Stimulated activated naive B cell treated with anti-CD40 and anti-IgM and Interleukin-4, amounts not matched to agents 10 μg/mL and 1 μg/mL and 100 μg/mL, for 72 hours (primary cell): ENCODE data around the gene PRKD2.

Experiments
- ATAC-seq, 2 donors: fragments of 150-1000 bp; cut with Tn5 transposase; replicated peaks; 2 replicates each; pipeline ENCODE4 v1.10.0; 2021; ENCODE audit warnings: moderate library complexity in 1 of 2
- DNase-seq: peaks from one replicate; pipeline ENCODE4 v3.0.0; 2021
- H3K27ac Mint-ChIP-seq: one replicate; pipeline ENCODE4 v1.8.0; 2022; ENCODE audit warnings: mild to moderate bottlenecking, mixed read lengths
- H3K27me3 Mint-ChIP-seq, 2 donors: one replicate each; pipeline ENCODE4 v1.8.0; 2022; ENCODE audit warnings: mixed read lengths in 2 of 2
- H3K36me3 Mint-ChIP-seq, 2 donors: one replicate each; pipeline ENCODE4 v1.8.0; 2022; ENCODE audit warnings: mixed read lengths in 2 of 2, mild to moderate bottlenecking in 1 of 2
- H3K4me1 Mint-ChIP-seq, 2 donors: one replicate each; pipeline ENCODE4 v1.8.0; 2022; ENCODE audit warnings: mixed read lengths in 2 of 2, mild to moderate bottlenecking in 1 of 2
- H3K4me3 Mint-ChIP-seq, 2 donors: one replicate each; pipeline ENCODE4 v1.8.0; 2022; ENCODE audit warnings: mild to moderate bottlenecking in 2 of 2, mixed read lengths in 2 of 2, moderate library complexity in 1 of 2
- H3K9me3 Mint-ChIP-seq, 2 donors: one replicate each; pipeline ENCODE4 v1.8.0; 2022; ENCODE audit warnings: mixed read lengths in 2 of 2, mild to moderate bottlenecking in 1 of 2

The PRKD2 gene

DNA sequence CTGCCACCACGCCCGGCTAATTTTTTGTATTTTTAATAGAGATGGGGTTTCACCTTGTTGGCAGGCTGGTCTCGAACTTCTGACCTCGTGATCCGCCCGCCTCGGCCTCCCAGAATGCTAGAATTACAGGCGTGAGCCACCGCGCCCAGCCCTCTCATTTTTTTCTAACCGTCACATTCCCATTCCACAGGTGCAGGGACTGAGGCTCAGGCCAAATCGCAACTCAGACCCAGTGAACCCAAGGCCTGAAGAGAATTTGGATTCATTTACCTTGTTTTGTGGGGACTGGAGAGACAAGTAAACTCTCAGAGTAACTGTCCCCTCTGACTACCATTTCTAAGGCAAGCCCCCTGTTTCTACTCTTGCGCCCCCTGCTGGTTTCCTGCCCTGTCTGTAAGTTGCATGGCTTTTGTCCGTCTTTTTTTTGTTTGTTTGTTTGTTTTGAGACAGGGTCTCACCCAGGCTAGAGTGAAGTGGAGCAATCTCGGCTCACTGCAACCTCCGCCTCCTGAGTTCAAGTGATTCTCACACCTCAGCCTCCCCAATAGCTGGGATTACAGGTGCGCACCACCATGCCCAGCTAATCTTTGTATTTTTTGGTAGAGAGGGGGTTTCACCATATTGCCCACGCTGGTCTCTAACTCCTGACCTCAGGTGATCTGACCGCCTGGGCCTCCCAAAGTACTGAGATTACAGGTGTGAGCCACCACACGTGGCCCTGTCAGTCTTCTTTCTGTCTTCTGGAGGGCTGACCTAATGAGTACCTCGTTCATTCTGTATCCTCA, 31.6 kb upstream of the PRKD2 start:
- DNase-seq (peak; percentile 35), ATAC-seq (peak; percentile 21 to 30)
- Mint-ChIP-seq H3K27ac (peak overlapping the region; percentile 11), H3K36me3 (peaks cover 7 to 25% of the 10 kb centered on the region in 2 donors), H3K27me3 (no peaks in the 10 kb centered on the region), H3K4me3 (peak overlapping the region in 1 of 2 donors; percentile 61), H3K9me3 (no peaks in the 10 kb centered on the region), H3K4me1 (peaks cover 40 to 59% of the 10 kb centered on the region in 2 donors)

DNA sequence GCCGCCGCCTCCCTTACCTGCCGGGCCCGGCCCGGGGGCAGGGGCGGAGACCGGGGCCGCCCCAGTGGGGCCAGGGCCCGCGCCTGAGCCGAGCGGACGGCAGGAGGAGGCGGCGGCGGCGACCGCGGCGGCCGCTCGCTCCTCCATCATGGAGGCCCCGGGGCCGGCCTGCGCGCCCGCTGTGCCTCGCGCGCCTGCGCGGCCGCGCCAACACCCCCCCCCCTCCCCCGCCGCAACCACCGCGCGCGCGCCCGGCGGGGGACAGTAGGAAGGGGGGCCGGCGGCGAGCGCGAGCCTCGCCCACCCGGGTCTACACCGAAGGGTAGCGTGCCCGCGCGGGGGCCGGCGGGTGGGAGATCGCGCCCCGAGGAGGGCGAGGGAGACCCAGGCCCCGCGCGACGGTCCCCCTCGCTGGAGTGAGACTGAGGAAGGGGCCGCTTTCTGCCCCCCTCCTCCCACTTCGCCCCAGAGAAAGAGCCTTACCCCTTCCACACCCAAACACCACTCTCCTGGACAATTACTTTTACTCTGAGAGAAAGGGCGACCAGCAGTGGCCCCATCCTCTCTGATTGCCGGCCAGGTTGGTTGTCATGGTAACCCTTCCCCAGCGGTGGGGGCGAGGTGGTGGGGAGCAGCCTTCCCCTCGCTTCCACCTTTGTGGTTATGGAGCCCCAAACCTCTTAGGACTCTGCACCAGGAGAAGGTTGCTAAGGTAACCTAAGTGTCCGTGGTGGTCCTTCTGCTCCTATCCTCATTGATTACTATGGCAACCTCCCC, 29.6 kb upstream of the PRKD2 start, which contains the start of gene STRN4:
STRN4 (minus strand) TSS at position 170 of the 777 bp plus-strand sequence; CDS start at position 150, 20 bp downstream.
- peaks cover 55 to 75% of the 10 kb centered on the region in 2 donors for H3K4me1 Mint-ChIP-seq
- peak within 1 kb of the TSS; percentile 88 to 97 for H3K4me3 Mint-ChIP-seq
- DNase-seq, result no peak

DNA sequence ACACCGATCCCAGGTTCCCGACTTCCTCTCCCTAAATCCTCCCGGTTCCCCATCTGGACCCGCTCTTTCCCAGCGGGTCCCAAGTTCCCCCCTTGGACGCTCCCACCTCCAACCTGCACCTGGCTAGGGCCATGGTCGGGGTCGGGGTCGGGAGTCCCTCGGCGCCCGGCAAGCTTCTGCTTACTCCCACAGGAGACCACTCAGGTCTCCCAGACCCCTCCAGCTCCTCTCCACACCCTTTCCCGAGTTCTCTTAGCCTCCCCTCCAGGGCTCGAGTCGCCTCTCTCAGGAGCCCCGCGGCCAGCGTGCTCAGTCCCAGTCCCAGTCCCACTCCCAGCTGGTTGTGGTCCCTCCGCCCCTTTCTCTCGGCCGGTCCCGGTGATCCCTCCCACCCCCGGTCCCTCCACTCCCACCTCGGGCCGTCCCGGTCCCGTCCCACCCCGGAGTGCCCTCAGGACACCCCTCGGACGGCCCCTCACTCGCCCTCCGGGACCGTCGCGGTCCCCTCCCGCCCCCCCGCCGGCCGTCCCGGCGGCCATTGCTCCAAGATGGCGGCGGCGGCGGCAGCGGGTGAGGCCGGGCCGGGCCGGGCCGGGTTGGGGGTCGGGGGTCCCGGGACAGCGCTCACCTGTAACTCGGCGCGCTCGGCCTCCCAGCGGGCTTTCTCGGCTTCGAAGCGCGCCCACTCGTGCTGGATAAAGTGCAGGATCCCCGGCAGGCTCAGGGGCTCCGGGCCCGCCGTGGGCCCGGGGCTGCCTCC, 28.8 kb upstream of the PRKD2 start, which contains the start of gene FKRP:
FKRP (plus strand) TSS at position 537 of the 760 bp plus-strand sequence. CDS start 9,394 bp downstream, outside the sequence.
- ATAC-seq (peak; percentile 58 to 67), DNase-seq (no peak)
- Mint-ChIP-seq H3K9me3 (no peaks in the 10 kb centered on the region), H3K4me3 (peak within 1 kb of the TSS; percentile 88 to 97), H3K36me3 (peaks cover 14 to 32% of the 10 kb centered on the region in 2 donors), H3K27ac (peak within 1 kb of the TSS; percentile 97), H3K4me1 (peaks cover 57 to 75% of the 10 kb centered on the region in 2 donors), H3K27me3 (no peaks in the 10 kb centered on the region)

More for the DNA sequence above, 29.6 kb upstream of the PRKD2 start, which contains the start of gene STRN4:
- peak; percentile 68 to 78 for ATAC-seq
- Mint-ChIP-seq H3K27me3 (no peaks in the 10 kb centered on the region), H3K36me3 (peaks cover 13 to 28% of the 10 kb centered on the region in 2 donors), H3K27ac (peak within 1 kb of the TSS; percentile 97), H3K9me3 (no peaks in the 10 kb centered on the region)

DNA sequence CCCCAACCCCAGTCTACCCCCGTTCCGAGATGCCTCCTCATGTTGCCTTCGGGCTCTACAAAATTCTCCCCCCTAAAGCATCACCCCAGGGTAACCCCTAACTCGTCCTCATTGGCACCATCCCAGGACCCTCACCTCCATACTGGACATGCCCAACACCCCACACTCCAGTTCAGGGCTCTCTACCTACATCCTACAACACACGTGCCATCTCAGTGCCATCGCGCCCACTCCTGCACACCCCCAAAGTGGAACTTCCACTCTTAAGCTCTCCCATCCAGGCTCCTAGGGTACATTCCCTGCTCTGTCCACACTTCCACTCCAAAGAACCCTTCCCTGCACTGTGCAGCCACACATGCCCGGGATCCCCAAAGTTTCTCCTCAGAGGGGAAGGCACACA, 28.1 kb upstream of the PRKD2 start:
- H3K9me3 Mint-ChIP-seq, result no peaks in the 10 kb centered on the region
- DNase-seq (no peak), ATAC-seq (no peak)
- H3K27me3 Mint-ChIP-seq, result no peaks in the 10 kb centered on the region
- H3K4me3 Mint-ChIP-seq, result peak overlapping the region; percentile 88 to 97
- H3K27ac Mint-ChIP-seq, result peak overlapping the region; percentile 97
- H3K36me3 Mint-ChIP-seq, result peaks cover 14 to 37% of the 10 kb centered on the region in 2 donors
- H3K4me1 Mint-ChIP-seq, result peaks cover 57 to 73% of the 10 kb centered on the region in 2 donors

DNA sequence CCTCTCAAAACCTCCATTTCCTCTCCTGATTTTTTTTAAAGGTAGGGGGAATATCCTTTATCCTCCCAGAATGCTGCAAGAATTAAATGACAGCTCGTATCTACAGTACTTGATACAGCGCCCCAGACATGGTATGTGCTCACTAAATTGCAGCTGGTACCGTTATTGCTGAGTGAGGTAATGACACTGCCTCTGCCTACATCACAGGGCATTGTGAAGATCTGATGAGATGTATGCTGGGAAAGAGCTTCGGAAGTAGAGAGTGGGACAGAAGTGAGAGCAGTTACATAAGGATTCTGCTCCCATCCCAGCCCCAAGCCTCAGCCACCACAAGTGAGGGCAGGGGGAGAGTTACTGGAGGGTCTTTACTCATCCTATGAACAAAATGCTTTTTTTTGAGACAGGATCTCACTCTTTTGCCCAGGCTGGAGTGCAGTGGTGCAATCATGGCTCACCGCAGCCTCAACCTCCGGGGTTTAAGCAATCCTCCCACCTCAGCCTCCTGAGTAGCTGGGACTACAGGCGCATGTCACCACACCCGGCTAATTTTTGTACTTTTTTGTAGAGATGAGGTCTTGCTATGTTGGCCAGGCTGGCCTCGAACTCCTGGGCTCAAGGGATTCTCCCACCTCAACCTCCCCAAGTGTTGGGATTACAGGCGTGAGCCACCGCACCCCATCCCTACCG, 27.2 kb upstream of the PRKD2 start:
- Mint-ChIP-seq H3K27me3 (no peaks in the 10 kb centered on the region), H3K27ac (no peak overlapping the region)
- no peak for ATAC-seq

DNA sequence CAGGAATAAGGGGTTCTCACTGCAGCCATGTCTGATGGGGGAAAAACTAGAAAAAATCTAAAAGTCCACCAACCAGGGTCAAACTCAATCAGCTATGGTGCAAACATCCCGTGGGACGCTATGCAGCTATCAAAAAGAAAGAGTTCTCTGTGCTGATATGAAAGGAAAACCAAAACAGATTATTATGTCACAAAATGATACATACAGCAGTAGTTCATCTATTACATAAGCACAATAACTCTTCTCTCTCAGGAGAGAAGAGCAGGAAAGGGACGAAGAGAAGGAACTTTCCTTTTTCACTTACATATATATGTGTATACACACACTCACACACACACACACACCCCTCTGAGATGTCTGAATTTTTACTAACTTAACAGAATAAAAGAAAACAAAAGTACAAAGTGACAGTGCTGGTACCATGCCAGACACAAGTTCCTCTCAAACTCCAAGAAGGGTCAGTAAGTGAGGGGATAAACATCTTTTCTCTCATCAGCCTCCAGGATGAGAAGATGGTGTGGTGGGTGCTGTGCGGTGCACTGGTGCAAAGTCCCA, 26.1 kb upstream of the PRKD2 start:
- Mint-ChIP-seq H3K9me3 (no peaks in the 10 kb centered on the region), H3K36me3 (peaks cover 14 to 36% of the 10 kb centered on the region in 2 donors), H3K27ac (no peak overlapping the region), H3K4me1 (peaks cover 57 to 62% of the 10 kb centered on the region in 2 donors), H3K4me3 (no peak overlapping the region), H3K27me3 (no peaks in the 10 kb centered on the region)
- DNase-seq (no peak), ATAC-seq (no peak)

More for the DNA sequence above, 27.2 kb upstream of the PRKD2 start:
- H3K4me3 Mint-ChIP-seq, result peak overlapping the region; percentile 88 to 97
- no peak for DNase-seq
- no peaks in the 10 kb centered on the region for H3K9me3 Mint-ChIP-seq
- H3K36me3 Mint-ChIP-seq, result peaks cover 18 to 41% of the 10 kb centered on the region in 2 donors
- H3K4me1 Mint-ChIP-seq, result peaks cover 62 to 71% of the 10 kb centered on the region in 2 donors

DNA sequence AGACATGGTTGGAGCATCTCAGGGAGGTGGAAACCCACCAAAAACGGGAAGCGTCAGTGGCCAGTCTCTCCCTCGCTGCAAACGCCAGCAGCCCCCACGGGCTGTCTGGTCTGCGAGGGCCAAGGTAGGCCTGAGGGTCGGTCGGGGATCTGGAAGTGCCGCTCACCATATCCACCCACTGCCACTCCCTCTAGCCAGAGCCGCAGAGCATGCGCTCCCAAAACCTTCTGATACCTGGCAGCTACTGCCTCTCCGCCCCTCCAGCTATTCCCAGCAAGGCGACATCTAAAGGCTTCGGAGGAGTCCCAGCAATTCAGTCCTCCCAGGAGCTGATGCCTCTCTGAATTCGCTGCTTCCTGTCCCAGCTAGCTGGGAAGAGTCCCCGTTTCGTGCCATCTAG, 24.5 kb upstream of the PRKD2 start:
- no peak for DNase-seq
- peaks cover 24 to 49% of the 10 kb centered on the region in 2 donors for H3K36me3 Mint-ChIP-seq
- H3K4me3 Mint-ChIP-seq, result no peak overlapping the region
- ATAC-seq, result no peak
- peaks cover 48 to 50% of the 10 kb centered on the region in 2 donors for H3K4me1 Mint-ChIP-seq
- no peaks in the 10 kb centered on the region for H3K27me3 Mint-ChIP-seq
- no peak overlapping the region for H3K27ac Mint-ChIP-seq
- H3K9me3 Mint-ChIP-seq, result no peaks in the 10 kb centered on the region

DNA sequence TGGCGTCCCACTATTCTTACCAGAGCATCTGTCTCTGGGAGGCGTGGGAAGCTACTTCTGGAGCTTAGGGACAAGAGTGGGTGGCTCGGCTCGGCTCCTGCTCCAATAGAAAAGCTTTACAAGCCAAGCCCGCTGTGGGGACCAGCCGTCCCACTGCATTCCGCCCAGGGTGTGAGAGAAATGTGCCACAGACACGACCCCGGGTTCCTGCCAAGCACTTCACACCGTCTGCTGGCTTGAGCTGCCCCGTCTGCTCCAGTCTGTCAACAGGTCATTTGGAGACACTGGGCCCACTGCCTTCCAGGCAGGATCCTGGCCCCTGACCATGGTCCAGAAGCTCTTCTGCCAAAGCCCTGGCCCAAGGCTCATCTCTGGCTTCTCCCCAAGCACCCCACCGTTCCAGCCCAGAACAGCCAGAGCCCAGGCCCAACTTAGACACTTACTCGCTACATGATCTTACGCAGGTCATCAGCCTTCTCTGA, 22.4 kb upstream of the PRKD2 start:
- H3K9me3 Mint-ChIP-seq, result no peaks in the 10 kb centered on the region
- DNase-seq, result no peak
- H3K4me1 Mint-ChIP-seq, result peaks cover 35 to 37% of the 10 kb centered on the region in 2 donors
- H3K27ac Mint-ChIP-seq, result peak overlapping the region; percentile 47
- ATAC-seq, result no peak
- no peak overlapping the region for H3K4me3 Mint-ChIP-seq
- peaks cover 25 to 41% of the 10 kb centered on the region in 2 donors for H3K36me3 Mint-ChIP-seq
- H3K27me3 Mint-ChIP-seq, result no peaks in the 10 kb centered on the region

DNA sequence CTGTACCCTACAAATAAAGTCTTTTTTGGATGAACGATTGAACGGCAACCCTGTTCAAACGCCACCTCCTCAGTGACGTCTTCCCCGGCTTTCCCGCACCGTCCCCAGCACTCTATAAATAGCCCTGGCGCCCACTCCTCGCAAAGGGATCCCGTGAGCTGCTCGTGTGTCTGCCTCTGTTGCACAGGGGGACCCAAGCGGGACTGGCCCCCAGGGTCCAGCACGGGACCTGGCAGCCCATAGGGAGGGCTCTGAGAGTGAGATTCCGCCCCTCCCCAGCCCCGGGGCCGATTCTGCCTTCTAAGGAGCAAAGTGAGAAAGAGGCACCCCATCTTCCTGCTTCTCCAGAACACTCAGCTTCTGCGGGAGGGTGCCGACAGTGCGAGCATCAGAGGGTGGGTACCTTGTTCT, 20.9 kb upstream of the PRKD2 start:
- DNase-seq (no peak), ATAC-seq (no peak)
- Mint-ChIP-seq H3K9me3 (no peaks in the 10 kb centered on the region), H3K4me3 (no peak overlapping the region), H3K27ac (no peak overlapping the region), H3K36me3 (peaks cover 35 to 50% of the 10 kb centered on the region in 2 donors), H3K4me1 (peaks cover 21 to 29% of the 10 kb centered on the region in 2 donors), H3K27me3 (no peaks in the 10 kb centered on the region)

DNA sequence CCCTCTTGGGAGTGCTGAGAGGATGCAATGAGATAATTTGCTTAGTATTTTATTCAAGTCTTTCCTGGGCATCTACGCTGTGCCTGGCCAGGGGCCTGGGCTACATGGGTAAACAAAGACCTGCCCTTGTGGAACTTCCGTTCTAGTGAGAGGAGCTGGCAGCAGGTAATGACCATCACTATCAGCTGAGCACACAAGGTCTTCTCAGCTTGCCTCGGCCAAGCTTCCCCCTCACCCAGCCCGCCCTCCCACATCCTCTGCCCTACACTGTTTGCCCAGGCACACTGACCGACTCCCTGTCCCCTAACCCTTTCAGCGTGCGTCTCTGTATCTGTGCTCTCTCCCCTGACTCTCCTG, 20.4 kb upstream of the PRKD2 start:
- Mint-ChIP-seq H3K9me3 (no peaks in the 10 kb centered on the region), H3K27ac (no peak overlapping the region), H3K4me1 (peaks cover 21 to 30% of the 10 kb centered on the region in 2 donors), H3K36me3 (peaks cover 39 to 52% of the 10 kb centered on the region in 2 donors), H3K4me3 (no peak overlapping the region), H3K27me3 (no peaks in the 10 kb centered on the region)
- no peak for ATAC-seq
- no peak for DNase-seq

DNA sequence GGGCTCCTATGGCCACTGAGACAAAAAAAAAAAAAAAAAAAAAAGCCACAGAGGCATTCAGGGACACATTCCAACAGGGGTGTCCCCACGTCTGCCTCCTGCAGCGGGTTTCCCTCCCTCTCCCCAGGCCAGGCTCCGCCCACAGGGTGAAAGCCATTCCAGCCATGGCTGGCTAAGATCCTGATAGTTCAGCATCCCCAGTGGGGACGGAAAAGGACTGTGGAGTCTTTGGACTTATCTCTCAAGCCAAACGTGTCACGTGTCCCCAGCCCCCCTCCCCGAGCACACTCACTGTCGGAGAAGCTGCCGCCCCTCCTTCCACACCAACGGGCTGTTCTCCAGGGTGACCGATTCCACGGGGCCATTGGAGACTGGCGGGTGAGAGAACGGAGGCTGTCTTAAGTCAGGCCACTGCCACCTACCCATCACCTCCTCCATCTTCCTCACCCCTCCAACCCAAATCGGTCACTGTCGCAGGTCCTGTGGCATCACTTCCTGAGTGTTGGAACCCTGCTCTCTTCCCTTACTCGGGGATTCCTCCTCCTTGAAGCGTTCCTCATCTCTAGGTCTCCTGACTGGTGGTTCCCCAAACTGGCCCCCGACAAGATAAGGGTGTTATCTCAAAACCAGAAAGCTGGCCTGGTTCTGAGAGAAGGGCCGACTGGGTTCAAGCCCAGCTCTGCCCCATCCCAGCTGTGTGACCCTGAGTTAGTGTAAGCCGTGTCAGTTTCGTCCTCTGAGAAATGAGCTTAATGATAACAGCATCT, 19.8 kb upstream of the PRKD2 start:
- H3K27me3 Mint-ChIP-seq, result no peaks in the 10 kb centered on the region
- peaks cover 38 to 52% of the 10 kb centered on the region in 2 donors for H3K36me3 Mint-ChIP-seq
- H3K4me3 Mint-ChIP-seq, result no peak overlapping the region
- peaks cover 21 to 31% of the 10 kb centered on the region in 2 donors for H3K4me1 Mint-ChIP-seq
- no peak overlapping the region for H3K27ac Mint-ChIP-seq
- H3K9me3 Mint-ChIP-seq, result no peaks in the 10 kb centered on the region
- DNase-seq, result no peak
- ATAC-seq, result no peak

DNA sequence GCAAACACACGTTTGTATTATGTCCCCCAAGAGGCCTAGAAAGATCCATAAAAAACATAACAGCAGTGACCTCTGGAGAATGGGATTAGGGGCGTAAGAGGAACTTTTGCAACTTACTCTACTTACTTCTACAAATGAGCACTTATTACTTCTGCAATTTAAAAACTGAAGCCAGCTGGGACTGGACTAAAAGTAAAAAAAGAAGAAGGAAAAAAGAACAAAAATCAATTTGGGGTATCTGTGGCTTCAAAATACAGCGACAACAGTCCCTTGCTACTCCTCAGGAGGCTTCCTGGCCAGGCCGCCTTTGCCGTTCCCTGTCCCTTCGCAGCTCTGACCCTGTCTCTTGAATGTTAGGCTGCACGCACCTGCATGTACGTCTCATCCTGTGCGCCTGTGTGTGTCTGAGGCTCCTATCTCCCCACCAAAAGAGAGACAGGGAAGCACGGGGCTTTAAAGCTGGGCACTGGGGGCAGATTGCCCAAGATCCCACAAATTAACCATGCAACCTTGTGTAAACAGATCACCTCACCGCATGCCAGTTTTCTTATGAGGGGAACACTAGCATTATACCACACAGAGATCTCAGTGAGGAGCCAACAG, 16.9 kb upstream of the PRKD2 start:
- Mint-ChIP-seq H3K9me3 (no peaks in the 10 kb centered on the region), H3K36me3 (peaks cover 55 to 58% of the 10 kb centered on the region in 2 donors), H3K4me1 (peaks cover 40% of the 10 kb centered on the region in 2 donors), H3K4me3 (no peak overlapping the region), H3K27me3 (no peaks in the 10 kb centered on the region), H3K27ac (no peak overlapping the region)
- ATAC-seq, result no peak
- no peak for DNase-seq
